ENCODE data around the gene DROSHA.
A peak's percentile ranks its signal among the peaks of the same experiment; 100 is the strongest.

Gene DROSHA

DNA sequence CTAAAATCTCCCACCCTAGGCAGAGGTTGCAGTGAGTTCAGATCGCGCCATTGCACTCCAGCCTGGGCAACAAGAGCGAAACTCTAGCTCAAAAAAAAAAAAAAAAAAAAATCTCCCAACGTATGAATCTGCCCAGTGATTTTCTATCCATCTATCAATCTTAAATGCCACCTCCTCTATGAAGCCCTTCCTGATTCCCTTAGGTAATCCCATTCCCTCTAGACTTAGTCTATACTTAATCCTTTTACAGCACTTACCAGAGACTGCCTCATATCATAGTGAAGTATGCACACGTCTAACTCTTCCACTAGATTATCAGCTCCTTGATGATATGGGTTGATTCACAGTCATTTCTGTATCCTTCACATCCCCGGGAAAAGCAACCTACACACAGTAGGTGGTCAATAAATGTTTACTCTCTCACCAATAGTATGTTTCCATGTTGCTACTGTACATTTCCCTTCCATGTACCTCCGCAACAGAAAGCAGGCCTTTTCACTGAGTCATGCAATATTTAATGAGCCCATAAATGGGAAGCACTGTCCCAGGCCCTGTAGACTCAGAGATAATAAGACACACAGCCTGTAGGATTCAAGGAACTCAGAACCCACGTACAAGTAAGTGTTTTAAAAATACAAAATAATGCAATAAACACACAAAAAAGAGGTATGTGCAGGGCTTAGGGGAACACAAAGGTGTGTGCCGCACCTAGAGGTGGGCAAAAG is 1.2 kb downstream of the DROSHA start:
- DNase-seq (ENCODE audit: low spot score), result no peak

DNA sequence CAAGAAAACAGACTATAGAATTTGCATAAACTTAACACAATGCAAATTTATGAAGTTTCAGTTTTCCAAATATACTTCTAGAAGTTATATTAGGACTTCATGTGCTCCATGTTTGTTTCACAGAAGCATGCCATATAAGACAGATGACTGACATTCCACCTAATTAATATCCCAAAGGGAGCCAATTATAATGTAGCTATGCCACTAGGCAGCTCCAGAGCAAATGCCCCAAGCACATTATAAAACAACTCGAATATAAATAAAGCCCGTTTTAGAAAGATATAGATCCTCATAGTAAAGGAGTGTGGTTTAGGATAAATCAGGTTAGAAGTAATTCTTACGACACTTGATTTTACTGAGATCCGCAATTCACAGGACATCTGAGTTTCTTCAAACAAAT is 8.9 kb downstream of the DROSHA start:
- no peak for DNase-seq (ENCODE audit: low spot score)

DNA sequence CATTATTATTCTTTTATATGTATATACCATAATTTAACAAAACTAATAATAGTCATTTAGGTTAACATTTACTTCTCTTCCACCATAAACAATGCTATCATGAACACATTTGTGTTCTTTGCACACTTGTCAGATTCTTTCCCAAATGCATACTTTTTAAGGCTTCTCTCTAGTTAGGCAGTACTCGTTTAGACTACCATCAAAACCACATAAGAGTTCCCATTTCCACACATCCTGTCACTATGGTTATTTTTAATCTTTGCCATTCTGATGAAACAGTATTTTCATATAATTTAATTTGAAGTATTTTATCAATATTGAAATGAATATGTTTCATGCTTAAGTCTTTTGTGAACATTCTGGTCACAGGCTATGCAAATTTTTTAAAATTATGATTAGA is 15.1 kb downstream of the DROSHA start:
- no peak for DNase-seq (ENCODE audit: low spot score)

DNA sequence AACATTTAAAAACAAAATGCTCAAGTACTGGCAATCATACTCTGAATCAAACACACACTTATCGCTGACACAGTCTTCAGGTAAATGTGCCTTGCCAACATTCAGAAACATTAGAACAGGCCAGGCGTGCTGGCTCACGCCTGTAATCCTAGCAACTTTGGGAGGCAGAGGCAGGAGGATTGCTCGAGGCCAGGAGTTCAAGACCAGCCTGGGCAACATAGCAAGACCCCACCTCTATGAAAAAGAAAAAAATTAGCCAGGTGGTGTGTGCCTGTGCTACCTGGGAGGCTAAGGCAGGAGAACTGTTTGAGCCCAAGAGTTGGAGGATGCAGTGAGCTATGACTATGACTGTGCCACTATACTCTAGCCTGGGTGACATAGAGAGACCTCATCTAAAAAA is 20.6 kb downstream of the DROSHA start:
- DNase-seq (ENCODE audit: low spot score), result no peak

DNA sequence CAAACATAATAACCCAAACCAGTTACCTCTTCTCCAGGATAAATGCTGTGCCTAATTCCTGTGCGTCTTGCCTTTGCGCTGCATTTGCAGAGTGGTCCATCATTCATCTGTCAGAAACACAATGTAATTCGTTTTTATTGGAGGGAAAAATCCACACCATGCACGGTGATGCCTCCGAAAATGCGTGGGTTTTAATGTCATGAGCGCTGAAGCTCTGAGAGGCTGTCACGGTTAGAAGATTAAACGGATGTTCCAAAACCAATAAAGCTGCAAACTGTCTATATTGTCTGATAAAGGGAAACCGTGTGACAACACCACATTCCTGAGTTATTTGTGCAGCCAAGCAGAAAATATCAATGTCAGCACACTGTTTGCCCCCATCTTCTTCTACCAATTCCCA is 27.4 kb downstream of the DROSHA start:
- no peak for DNase-seq (ENCODE audit: low spot score)

DNA sequence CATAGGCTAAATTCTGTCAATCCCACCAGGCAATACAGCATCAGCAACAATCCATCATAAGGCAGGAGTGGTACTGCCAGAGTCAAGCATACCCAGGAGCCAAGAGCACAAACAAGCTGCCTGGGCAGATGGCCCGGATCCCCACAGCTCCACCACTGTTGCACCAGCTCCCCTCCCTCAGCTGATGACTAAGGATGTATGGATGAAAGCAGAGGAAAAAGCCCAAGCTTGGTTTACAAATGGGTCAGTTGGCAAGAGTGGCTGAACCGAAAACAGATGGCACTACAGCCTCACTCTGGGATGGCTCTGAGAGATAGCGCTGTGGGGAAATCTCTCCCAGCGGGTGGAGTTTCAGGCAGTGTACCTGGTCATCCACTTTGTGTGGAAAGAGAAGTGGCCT is 29.4 kb downstream of the DROSHA start:
- peak; percentile 96 for DNase-seq (ENCODE audit: low spot score)

DNA sequence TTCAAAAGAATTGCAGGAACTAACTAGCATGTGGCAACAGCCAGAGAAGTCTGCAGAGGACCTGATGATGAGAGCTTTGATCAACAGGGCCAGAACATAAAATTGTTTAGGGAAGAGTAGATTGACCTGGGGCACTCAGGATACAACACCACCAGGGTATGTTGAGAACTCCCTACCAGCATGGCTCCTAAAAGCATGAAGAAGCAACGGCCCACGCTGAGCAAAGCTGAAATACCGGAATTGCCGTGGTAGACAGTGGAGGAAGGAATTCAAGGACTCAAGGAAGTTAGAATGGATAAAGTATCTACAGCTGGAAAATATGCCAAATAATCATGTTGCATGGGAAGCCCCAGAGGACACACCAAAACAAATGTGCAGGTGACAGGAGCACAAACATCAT is 31.6 kb downstream of the DROSHA start:
- DNase-seq (ENCODE audit: low spot score), result no peak

DNA sequence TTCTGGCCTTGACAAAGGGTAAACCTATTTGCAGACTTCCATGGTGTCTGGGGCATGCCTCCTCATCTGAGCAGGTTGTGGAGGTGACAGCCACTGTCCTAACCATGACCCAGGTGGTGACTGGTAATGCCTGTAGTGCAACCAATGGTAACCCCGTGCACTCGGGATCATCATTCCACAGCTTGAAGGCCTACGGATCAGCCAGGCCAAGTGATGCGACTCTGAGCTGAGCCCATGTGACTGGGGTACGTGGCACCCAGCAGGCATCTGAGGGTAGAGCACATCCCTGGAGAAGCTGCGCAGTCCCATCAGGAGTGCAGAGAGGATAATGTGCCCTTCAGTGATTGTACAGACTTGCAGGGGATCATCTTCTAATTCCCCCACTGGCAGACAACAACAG is 35.0 kb downstream of the DROSHA start:
- no peak for DNase-seq (ENCODE audit: low spot score)

DNA sequence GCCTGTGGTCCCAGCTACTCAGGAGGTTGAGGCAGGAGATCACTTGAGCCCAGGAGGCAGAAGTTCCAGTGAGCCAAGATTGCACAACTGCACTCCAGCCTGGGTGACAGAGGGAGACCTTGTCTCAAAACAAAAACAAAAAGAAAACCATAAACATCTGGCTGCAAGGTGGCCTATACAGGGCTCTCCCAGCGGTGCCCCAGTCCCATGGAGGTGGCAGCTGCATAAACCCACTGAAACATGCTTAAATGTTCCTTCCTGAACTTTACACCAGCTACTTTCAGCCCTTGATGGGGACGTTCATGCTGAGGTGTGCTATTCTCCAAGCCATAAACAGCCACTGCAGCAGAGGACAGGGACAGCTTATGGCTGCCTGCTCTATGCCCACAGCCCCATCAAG is 35.6 kb downstream of the DROSHA start:
- no peak for DNase-seq (ENCODE audit: low spot score)

DNA sequence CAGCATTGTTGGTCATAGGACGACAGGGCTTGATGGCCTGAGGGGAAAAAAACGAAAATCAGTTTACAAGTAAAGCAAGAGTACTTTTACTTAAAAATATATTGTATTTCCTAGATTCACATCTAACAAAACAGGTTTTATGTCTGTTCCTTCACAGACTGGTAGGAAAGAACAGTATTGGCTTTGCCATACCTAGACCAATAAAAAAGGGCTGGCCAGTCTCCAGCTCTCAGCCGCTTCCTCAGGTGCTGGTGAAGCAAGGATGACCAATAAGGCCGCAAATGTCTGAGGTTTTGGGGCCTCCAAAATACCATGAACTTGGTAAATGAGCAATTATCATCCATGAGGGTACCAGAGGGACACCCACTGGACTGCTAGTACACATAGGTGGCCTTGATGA is 36.6 kb downstream of the DROSHA start:
- no peak for DNase-seq (ENCODE audit: low spot score)

DNA sequence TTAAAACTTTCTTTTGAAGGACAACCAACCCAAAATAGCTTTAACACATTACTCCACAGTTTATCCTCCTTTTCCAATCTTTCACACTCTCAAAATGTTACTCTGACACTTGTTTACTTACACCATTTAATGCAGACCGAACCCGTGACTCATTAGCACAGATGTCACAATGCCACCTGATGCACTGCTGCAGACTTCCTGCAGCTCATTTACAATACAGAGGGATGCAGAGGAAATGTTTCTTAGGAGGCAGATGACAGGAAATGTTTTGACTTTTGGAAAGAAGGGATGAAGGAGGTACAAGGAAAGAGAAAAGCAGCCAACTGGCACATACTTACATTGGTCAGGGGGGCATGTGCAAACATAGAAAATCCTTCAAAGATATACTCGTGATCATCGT is 39.0 kb downstream of the DROSHA start:
- DNase-seq (ENCODE audit: low spot score), result no peak

DNA sequence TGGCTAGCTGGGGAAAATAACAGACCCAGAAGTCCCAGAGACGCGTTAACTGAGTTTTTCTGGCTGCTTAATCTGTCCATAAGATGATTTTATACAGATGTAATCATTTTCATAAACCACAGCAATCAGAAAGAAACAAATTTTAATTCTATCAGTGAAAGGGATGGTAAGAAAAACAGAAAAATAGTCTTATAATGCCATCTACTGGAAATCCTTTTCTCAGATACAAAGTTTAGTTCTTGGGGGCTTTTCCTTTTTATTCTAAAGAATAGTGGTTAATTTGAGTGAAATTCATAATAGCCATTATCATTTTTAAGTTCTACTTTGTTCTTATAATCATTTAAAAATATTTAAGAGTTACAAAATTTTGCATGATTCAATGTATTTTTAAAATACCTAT is 44.4 kb downstream of the DROSHA start:
- no peak for DNase-seq (ENCODE audit: low spot score)

DNA sequence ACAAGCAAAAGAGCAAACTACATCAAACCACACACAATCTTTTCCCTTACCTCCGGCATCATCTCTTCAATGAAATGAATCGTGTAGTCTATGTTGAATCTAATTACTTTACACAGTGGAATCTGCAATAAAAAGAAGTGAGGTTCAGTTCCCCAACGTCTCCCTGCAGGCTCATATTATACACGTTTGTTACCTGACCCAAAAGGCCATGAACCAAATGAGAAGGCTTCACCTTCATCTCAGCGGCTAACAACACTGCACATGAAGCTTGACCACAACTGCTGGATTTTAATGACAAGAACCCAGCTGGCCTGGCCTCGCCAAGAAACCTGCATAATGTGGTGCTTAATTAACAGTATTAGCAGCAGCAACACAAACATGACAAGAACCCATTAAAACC is 45.5 kb downstream of the DROSHA start:
- no peak for DNase-seq (ENCODE audit: low spot score)

DNA sequence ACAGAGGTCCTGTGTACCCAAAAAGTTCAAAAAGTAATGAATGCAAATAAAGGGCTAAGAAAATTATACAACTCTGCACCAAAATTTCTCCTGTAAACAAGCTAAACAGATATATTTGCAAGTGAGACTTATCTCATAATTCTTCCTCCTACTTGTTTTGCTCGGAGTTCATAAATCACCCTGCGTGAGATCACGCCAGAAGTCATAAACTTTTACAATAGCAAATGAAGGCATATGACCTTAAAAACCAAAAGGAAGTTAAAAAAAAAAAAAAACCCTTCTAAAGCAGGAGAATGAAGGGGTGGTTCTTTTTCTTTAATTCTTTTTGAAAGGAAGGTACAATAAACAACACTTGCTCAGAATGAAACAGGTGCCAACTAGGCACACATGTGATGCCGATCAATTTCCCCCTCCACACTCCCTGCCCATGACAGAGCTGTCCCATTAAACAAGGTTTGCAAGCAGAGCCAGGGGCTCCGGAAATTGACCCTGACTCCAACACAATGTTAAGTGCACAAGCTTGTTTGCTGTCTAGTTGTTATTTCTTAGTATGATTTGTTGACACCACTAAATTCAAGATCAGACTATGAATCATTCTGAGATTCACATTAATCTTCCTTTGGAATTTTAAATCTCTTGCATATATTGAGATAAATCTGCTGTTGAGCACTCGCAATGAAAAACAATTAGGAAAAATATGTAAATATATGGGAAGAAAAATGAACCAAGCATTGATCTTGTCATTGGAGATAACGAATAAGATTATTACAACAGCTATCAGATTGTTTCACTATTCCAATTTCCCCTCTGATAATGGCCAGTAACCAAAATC is 46.3 kb downstream of the DROSHA start:
- no peak for DNase-seq (ENCODE audit: low spot score)

DNA sequence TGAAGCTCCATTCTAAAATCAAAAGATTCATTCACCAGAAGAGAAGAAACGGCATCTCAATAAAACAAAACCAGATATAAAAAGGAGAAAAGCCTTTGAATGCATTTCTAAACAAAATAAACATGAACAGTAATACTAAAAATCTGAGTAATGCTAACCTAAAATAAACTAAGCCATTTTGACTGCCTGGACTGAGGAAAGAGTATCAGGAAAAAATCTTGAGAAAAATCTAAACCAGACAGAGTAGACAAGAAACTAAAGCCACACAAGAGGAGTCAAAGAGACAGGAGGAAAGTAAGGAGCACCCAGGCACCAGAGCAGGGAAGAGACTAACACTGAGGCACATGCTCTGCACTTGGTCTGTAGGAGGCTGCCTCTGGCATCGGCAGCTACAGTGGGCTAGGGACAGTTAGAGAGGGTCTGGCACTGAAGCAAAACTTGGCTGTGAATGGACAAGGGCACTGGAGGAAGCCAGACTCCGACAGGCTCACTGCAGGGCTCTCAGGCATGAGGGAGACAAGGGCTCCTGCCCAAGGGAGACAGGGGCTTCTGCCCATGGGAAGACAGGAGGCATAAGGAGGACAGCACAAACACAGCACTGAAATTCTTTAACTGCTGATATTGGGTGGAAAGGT is 50.2 kb downstream of the DROSHA start:
- DNase-seq (ENCODE audit: low spot score), result no peak

DNA sequence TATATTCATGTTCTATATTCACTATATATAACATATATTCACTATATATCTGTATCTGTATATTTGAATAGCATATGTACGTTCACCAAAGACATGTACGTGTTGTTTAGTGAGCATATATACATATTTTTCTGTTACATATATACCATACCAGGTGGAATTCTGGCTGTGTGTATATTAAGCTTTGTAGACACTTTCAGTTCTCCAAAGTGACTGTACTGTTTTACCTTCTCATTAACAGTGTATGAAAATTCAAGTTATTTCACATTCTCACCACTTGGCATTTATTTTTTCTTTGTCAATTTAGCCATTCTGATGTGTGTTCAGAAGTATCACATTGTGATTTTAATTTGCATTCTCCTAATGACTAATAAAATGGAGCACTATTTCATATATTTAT is 52.2 kb downstream of the DROSHA start:
- DNase-seq (ENCODE audit: low spot score), result no peak

DNA sequence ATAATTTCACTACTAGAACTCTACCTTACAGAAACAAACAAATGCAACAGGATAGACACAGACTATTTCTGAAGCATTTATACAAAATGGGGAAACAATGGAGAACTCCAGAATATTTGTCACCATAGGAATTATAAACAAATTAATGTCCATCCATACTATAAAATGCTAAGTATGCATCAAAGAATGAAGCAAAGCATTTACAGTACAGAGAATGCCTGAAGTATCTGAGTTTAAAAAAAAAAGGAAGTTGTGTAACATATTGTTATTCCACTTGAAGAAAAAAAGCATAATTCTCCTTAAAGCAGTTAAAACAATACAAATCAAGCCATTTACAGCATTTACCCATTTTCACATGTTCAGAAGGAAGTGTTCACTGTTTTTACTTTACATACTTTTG is 53.0 kb downstream of the DROSHA start:
- DNase-seq (ENCODE audit: low spot score), result no peak

DNA sequence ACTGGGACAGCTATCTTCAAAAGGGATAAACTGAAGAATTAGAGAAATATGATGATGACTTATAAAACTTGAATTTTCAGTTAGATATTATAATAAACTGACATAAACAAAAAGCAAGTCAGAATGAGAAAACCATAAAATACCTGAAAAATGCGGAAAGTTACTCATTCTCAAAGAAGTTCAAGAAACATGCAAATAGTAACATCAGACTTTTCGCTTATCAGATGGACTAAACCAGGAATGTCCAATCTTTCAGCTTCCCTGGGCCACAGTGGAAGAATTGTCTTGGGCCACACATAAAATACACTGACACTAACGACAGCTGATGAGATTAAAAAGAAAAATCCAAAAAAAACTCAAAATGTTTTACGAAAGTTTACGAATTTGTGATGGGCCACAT is 53.9 kb downstream of the DROSHA start:
- no peak for DNase-seq (ENCODE audit: low spot score)

DNA sequence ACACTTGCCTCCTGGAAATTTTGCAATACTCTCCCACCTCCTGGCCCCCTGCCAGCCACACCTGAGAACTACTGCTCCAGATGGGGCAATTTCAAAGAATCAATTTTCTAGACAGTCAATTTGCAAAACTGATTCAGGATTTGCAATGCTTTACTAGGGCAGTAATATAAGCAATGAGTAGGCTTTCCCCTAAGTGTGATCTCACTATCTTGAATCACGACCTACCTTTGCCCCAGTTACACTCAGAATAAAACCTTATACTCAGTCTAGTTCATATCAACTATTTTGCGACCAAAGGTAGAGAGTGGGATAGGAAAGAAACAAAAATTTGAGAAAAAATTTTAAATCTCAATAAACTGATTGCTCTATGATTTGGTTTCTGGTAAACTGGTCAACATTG is 54.4 kb downstream of the DROSHA start:
- DNase-seq (ENCODE audit: low spot score), result no peak

DNA sequence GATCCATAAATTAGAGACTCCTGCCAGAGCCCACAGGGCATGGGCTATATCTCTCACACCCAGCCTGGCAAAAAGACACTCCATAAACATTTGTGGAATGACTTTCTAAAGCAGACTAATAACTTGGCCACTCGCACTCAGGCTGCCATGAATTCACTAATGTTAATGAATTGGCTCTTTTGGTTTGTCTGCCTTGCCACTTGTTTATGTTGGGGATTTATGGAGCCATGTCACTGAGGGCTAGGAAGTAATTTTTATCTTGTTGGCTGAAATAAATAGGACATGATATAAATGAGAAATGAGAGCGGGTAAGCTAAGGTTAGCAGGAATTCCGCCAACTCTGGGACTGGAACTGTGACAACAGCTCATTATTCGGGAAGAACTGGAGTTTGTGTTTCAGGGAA is 55.2 kb downstream of the DROSHA start:
- peak; percentile 24 for DNase-seq (ENCODE audit: low spot score)

DNA sequence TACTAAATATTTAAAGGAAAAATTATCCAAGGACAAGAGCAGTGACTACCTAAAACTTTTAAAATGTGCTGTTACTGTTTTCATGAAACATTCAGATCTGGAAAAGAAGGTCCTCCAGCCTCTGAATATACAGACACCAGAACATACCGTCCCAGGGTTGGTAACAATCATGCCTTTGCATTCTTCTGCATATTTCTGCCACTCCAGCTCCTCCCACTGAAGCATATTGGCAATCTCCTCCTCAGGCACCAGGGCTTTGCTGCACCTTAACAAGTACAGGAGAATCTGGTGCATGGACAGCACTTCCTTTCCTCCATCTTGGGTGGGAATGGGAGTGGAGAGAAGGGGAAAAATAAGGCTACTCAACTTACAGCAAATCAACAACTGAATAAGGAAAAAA is 60.0 kb downstream of the DROSHA start:
- DNase-seq (ENCODE audit: low spot score), result no peak

DNA sequence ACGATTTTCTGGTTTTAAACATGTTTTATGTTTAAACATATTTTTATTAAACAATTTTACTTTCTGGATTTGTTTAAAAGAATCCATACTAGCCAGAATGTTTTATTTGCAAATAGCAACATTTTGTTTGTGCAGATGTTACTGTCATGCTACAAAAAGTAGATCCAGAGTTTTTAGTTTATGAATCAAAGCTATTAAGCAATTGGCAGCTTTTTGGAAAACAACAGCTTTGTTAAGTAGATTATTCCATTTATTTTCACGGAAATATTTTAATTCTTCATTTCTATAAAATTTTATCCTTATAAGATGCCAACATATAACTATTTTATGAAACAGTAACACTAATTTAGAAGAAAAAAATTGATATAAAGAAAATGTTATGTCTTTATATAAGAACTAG is 60.9 kb downstream of the DROSHA start:
- no peak for DNase-seq (ENCODE audit: low spot score)

DNA sequence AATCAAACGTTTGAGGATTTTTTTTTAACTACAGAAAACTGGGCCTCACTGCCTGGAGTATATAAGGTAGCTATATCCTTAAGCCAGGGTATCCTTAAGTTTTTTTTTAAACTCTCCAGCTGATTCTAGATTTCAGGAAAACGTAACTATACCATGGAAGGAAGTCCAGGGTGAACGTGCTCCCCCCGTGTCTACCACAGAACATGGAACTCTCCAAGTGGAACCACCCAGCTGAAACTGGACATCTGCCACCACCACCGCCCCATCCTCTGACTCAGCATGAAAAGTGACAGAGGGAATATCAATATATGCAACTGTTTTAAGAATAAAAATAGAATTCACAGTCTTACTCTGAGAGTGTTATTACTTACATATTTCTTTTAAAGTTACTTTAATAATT is 61.3 kb downstream of the DROSHA start:
- DNase-seq (ENCODE audit: low spot score), result no peak

All from cerebellar cortex (tissue), 1 donor.